CD8-positive, alpha-beta memory T cell (primary cell): ENCODE measurements around the gene EPS8L3. TPM values are rescaled to one million over a fixed set of nuclear protein-coding genes. Genes with fewer than 3 reads are reported as not detected.

Experiments
- CTCF ChIA-PET: fragments of 350-600 bp; sonication (Branson Sonifier 250); formaldehyde crosslinking; loops from one replicate; lab custom pipeline; 2021; ENCODE audit warnings: antibody characterized with exemption; lab: Charles Lee
- POLR2A ChIA-PET: fragments of 350-600 bp; sonication (Branson Sonifier 250); formaldehyde crosslinking; loops from one replicate; lab custom pipeline; 2021; ENCODE audit warnings: antibody characterized with exemption; lab: Charles Lee
- DNase-seq, 5 donors: peaks; one replicate each; pipeline versions ENCODE4 v3.0.0 to v3.0.0-alpha.2; 2020 to 2022; ENCODE audit warnings: mixed read lengths in 1 of 5
- H3K27ac ChIP-seq: one replicate; pipeline ENCODE4 v1.7.0; 2013; ENCODE audit warnings: low read depth, mild to moderate bottlenecking, low read length, moderate library complexity
- H3K27me3 ChIP-seq: 2 replicates; pipeline ENCODE4 v1.7.0; 2013; ENCODE audit warnings: low read length, mild to moderate bottlenecking; ENCODE audit not compliant: insufficient read depth, poor library complexity, severe bottlenecking
- H3K36me3 ChIP-seq: 2 replicates; pipeline ENCODE4 v1.7.0; 2013; ENCODE audit warnings: mild to moderate bottlenecking, low read length, moderate library complexity; ENCODE audit not compliant: insufficient read depth
- H3K4me1 ChIP-seq: 2 replicates; pipeline ENCODE4 v1.7.0; 2013; ENCODE audit warnings: mild to moderate bottlenecking, low read length, moderate library complexity; ENCODE audit not compliant: insufficient read depth
- H3K4me3 ChIP-seq: 2 replicates; pipeline ENCODE4 v1.7.0; 2013; ENCODE audit warnings: mild to moderate bottlenecking, low read length
- H3K9me3 ChIP-seq: 2 replicates; pipeline ENCODE4 v1.7.0; 2013; ENCODE audit warnings: mild to moderate bottlenecking, low read length
- H3K27ac Mint-ChIP-seq, 8 donors: one replicate each; pipeline ENCODE4 v1.8.0; 2020 to 2021; ENCODE audit warnings: mixed read lengths in 8 of 8, mild to moderate bottlenecking in 6 of 8, inconsistent platforms in 3 of 8, moderate library complexity in 3 of 8
- H3K27me3 Mint-ChIP-seq, 2 donors: one replicate each; pipeline ENCODE4 v1.8.0; 2020 to 2021; ENCODE audit warnings: mixed read lengths in 2 of 2, mild to moderate bottlenecking in 1 of 2, moderate library complexity in 1 of 2
- H3K36me3 Mint-ChIP-seq, 3 donors: one replicate each; pipeline ENCODE4 v1.8.0; 2020 to 2021; ENCODE audit warnings: mixed read lengths in 3 of 3, inconsistent platforms in 1 of 3, mild to moderate bottlenecking in 1 of 3
- H3K4me1 Mint-ChIP-seq, 3 donors: one replicate each; pipeline ENCODE4 v1.8.0; 2020 to 2021; ENCODE audit warnings: mixed read lengths in 3 of 3, inconsistent platforms in 1 of 3, mild to moderate bottlenecking in 1 of 3
- H3K4me3 Mint-ChIP-seq, 7 donors: one replicate each; pipeline ENCODE4 v1.8.0; 2020 to 2021; ENCODE audit warnings: mixed read lengths in 7 of 7, mild to moderate bottlenecking in 6 of 7, moderate library complexity in 4 of 7, inconsistent platforms in 2 of 7
- H3K9me3 Mint-ChIP-seq, 5 donors: one replicate each; pipeline ENCODE4 v1.8.0; 2020 to 2022; ENCODE audit warnings: mixed read lengths in 5 of 5, mild to moderate bottlenecking in 3 of 5, moderate library complexity in 2 of 5, inconsistent platforms in 1 of 5
- polyA plus RNA-seq: library from polyadenylated mRNA; unstranded; fragments of 300-500 nt; fragmentation: Illumina TruSeq; gene quantifications from one replicate; pipeline ENCODE4 v1.2.3, GENCODE V29; 2021
- total RNA-seq, 2 experiments: library from RNA; stranded (reverse); gene quantifications; one replicate each; pipeline ENCODE4 v1.2.3, GENCODE V29; 2021

EPS8L3 gene
- total and polyA plus RNA-seq, 3 experiments from 2014 or later: not detected

- peaks cover 68% of the 10 kb centered on the region for H3K4me1 ChIP-seq
- no peak for DNase-seq
- peak overlapping the region; percentile 16 for H3K4me3 ChIP-seq
- Mint-ChIP-seq H3K27me3 (no peaks in the 10 kb centered on the region), H3K36me3 (no peaks in the 10 kb centered on the region), H3K4me1 (peaks cover 48 to 78% (median 53%) of the 10 kb centered on the region in 3 donors), H3K4me3 (peak overlapping the region in 1 of 7 donors; percentile 39), H3K9me3 (no peaks in the 10 kb centered on the region), H3K27ac (peak overlapping the region in 7 of 8 donors; percentile 77 to 91 (median 87))
- H3K27ac ChIP-seq: no peak overlapping the region
- POLR2A ChIA-PET: interaction anchor here (1.1 kb wide), 1 partner anchor 10 kb away, joined by 8 read pairs; no protein-coding TSS in a partner anchor
- CTCF ChIA-PET: interaction anchor here (0.6 to 27.0 kb wide), 28 partner anchors 9 to 246 kb away, joined by 3 to 520 read pairs (median 4); partner anchors contain the start of gene AHCYL1
- no peaks in the 10 kb centered on the region for H3K36me3 ChIP-seq
- H3K27me3 ChIP-seq: no peaks in the 10 kb centered on the region
- H3K9me3 ChIP-seq: no peaks in the 10 kb centered on the region
Measured at GRCh38 chr1:109791495-109792043, 27.8 kb upstream of the EPS8L3 start.

GRCh38 chr1:109790735-109791494 is 27.2 kb upstream of the EPS8L3 start:
- H3K4me1 Mint-ChIP-seq: peaks cover 46 to 76% (median 51%) of the 10 kb centered on the region in 3 donors
- H3K36me3 Mint-ChIP-seq: no peaks in the 10 kb centered on the region
- H3K27me3 Mint-ChIP-seq: no peaks in the 10 kb centered on the region
- H3K27ac ChIP-seq: peak overlapping the region; percentile 44
- POLR2A ChIA-PET: interaction anchor here (0.8 to 1.2 kb wide), 4 partner anchors 11 to 194 kb away, joined by 3 to 8 read pairs (median 6); partner anchors contain the start of gene AHCYL1
- peaks cover 63% of the 10 kb centered on the region for H3K4me1 ChIP-seq
- H3K9me3 ChIP-seq: no peaks in the 10 kb centered on the region
- H3K9me3 Mint-ChIP-seq: no peaks in the 10 kb centered on the region
- no peaks in the 10 kb centered on the region for H3K27me3 ChIP-seq
- H3K4me3 Mint-ChIP-seq: peak overlapping the region in 6 of 7 donors; percentile 26 to 75 (median 52)
- DNase-seq: peak; percentile 59 to 91 (median 67)
- H3K27ac Mint-ChIP-seq: peak overlapping the region; percentile 77 to 91 (median 86)
- CTCF ChIA-PET: interaction anchor here (0.6 to 27.0 kb wide), 30 partner anchors 10 to 297 kb away, joined by 3 to 520 read pairs (median 4); partner anchors contain the start of genes AHCYL1, CYB561D1 and GNAI3
- no peaks in the 10 kb centered on the region for H3K36me3 ChIP-seq
- H3K4me3 ChIP-seq: peak overlapping the region; percentile 16

- no peak for DNase-seq
- H3K4me3 Mint-ChIP-seq: peak overlapping the region in 4 of 7 donors; percentile 28 to 75 (median 57)
- H3K27ac Mint-ChIP-seq: peak overlapping the region; percentile 77 to 91 (median 86)
- H3K4me1 Mint-ChIP-seq: peaks cover 46 to 73% (median 51%) of the 10 kb centered on the region in 3 donors
- no peaks in the 10 kb centered on the region for H3K36me3 Mint-ChIP-seq
- no peaks in the 10 kb centered on the region for H3K9me3 Mint-ChIP-seq
- H3K4me3 ChIP-seq: peak overlapping the region; percentile 12
- CTCF ChIA-PET: interaction anchor here (0.8 to 27.0 kb wide), 24 partner anchors 9 to 296 kb away, joined by 3 to 520 read pairs (median 4); partner anchors contain the start of genes AHCYL1, CYB561D1 and GNAI3
- no peaks in the 10 kb centered on the region for H3K9me3 ChIP-seq
- no peaks in the 10 kb centered on the region for H3K27me3 Mint-ChIP-seq
- peaks cover 63% of the 10 kb centered on the region for H3K4me1 ChIP-seq
- H3K36me3 ChIP-seq: no peaks in the 10 kb centered on the region
- H3K27me3 ChIP-seq: no peaks in the 10 kb centered on the region
- peak overlapping the region; percentile 44 for H3K27ac ChIP-seq
- POLR2A ChIA-PET: interaction anchor here (0.8 to 1.2 kb wide), 4 partner anchors 11 to 194 kb away, joined by 3 to 8 read pairs (median 6); partner anchors contain the start of gene AHCYL1
Measured at GRCh38 chr1:109790329-109790728, 26.6 kb upstream of the EPS8L3 start.

GRCh38 chr1:109789551-109790180 is 25.9 kb upstream of the EPS8L3 start:
- DNase-seq: no peak
- Histone ChIP-seq H3K27me3 (no peaks in the 10 kb centered on the region), H3K9me3 (no peaks in the 10 kb centered on the region), H3K4me3 (no peak overlapping the region), H3K4me1 (peaks cover 63% of the 10 kb centered on the region), H3K27ac (no peak overlapping the region), H3K36me3 (no peaks in the 10 kb centered on the region)
- ChIA-PET POLR2A (no interaction called here), CTCF (interaction anchor here (0.9 to 27.0 kb wide), 12 partner anchors 8 to 240 kb away, joined by 3 to 520 read pairs (median 12); partner anchors contain the start of gene AHCYL1)
- no peaks in the 10 kb centered on the region for H3K36me3 Mint-ChIP-seq
- peak overlapping the region; percentile 45 to 91 (median 86) for H3K27ac Mint-ChIP-seq
- H3K9me3 Mint-ChIP-seq: no peaks in the 10 kb centered on the region
- H3K4me1 Mint-ChIP-seq: peaks cover 47 to 68% (median 47%) of the 10 kb centered on the region in 3 donors
- no peaks in the 10 kb centered on the region for H3K27me3 Mint-ChIP-seq
- peak overlapping the region in 2 of 7 donors; percentile 3 to 15 for H3K4me3 Mint-ChIP-seq

- Mint-ChIP-seq H3K4me3 (peak overlapping the region in 3 of 7 donors; percentile 15 to 74 (median 22)), H3K36me3 (no peaks in the 10 kb centered on the region)
- no peak for DNase-seq
Measured at GRCh38 chr1:109788695-109789521, 25.2 kb upstream of the EPS8L3 start.

GRCh38 chr1:109787845-109788601 is 24.3 kb upstream of the EPS8L3 start:
- Histone ChIP-seq H3K27ac (no peak overlapping the region), H3K4me1 (peaks cover 48% of the 10 kb centered on the region), H3K9me3 (no peaks in the 10 kb centered on the region), H3K27me3 (no peaks in the 10 kb centered on the region), H3K4me3 (no peak overlapping the region), H3K36me3 (no peaks in the 10 kb centered on the region)
- peaks cover 0 to 2% of the 10 kb centered on the region in 2 donors for H3K27me3 Mint-ChIP-seq
- ChIA-PET POLR2A (no interaction called here), CTCF (interaction anchor here (2.3 to 27.0 kb wide), 3 partner anchors 11 to 195 kb away, joined by 7 to 520 read pairs (median 17); partner anchors contain the start of gene AHCYL1)
- H3K4me1 Mint-ChIP-seq: peaks cover 31 to 51% (median 31%) of the 10 kb centered on the region in 3 donors
- peak in 2 of 5 donors; percentile 23 to 46 for DNase-seq
- H3K9me3 Mint-ChIP-seq: no peaks in the 10 kb centered on the region
- H3K27ac Mint-ChIP-seq: peak overlapping the region in 4 of 8 donors; percentile 40 to 81 (median 56)
- peak overlapping the region in 2 of 7 donors; percentile 22 to 74 for H3K4me3 Mint-ChIP-seq
- no peaks in the 10 kb centered on the region for H3K36me3 Mint-ChIP-seq

More at GRCh38 chr1:109788695-109789521, 25.2 kb upstream of the EPS8L3 start:
- Histone ChIP-seq H3K27me3 (no peaks in the 10 kb centered on the region), H3K4me1 (peaks cover 57% of the 10 kb centered on the region), H3K36me3 (no peaks in the 10 kb centered on the region), H3K9me3 (no peaks in the 10 kb centered on the region), H3K27ac (no peak overlapping the region), H3K4me3 (no peak overlapping the region)
- CTCF ChIA-PET: interaction anchor here (0.9 to 27.0 kb wide), 5 partner anchors 10 to 194 kb away, joined by 3 to 520 read pairs (median 24); partner anchors contain the start of gene AHCYL1
- POLR2A ChIA-PET: no interaction called here
- peak overlapping the region in 7 of 8 donors; percentile 43 to 78 (median 53) for H3K27ac Mint-ChIP-seq
- no peaks in the 10 kb centered on the region for H3K9me3 Mint-ChIP-seq
- H3K4me1 Mint-ChIP-seq: peaks cover 40 to 60% (median 40%) of the 10 kb centered on the region in 3 donors
- no peaks in the 10 kb centered on the region for H3K27me3 Mint-ChIP-seq
